HG03521 (cell line): Measurements from ENCODE around the gene MARCHF2.
A peak's percentile ranks its signal among the peaks of the same experiment; 100 is the strongest.

ENCODE experiments used
- ATAC-seq: cut with Tn5 transposase; IDR thresholded peaks from one replicate; pipeline ENCODE4 v1.9.1; 2021; ENCODE audit warnings: mild to moderate bottlenecking, moderate library complexity; ENCODE audit not compliant: unreplicated experiment

Gene MARCHF2

GRCh38 chr19:8473648-8474476 is 60.8 kb downstream of the MARCHF2 start:
- ATAC-seq: no peak

GRCh38 chr19:8475005-8475404 is 61.9 kb downstream of the MARCHF2 start:
- ATAC-seq: no peak

- no peak for ATAC-seq
Measured at GRCh38 chr19:8476524-8476923, 63.4 kb downstream of the MARCHF2 start.

- no peak for ATAC-seq
Measured at GRCh38 chr19:8477889-8478288, 64.8 kb downstream of the MARCHF2 start.

GRCh38 chr19:8478598-8478997 is 65.5 kb downstream of the MARCHF2 start:
- ATAC-seq: no peak

- ATAC-seq: no peak
Measured at GRCh38 chr19:8481201-8481600, 68.1 kb downstream of the MARCHF2 start.

GRCh38 chr19:8481616-8482015 is 68.5 kb downstream of the MARCHF2 start:
- ATAC-seq: no peak

GRCh38 chr19:8482696-8483095 is 69.6 kb downstream of the MARCHF2 start:
- no peak for ATAC-seq

- ATAC-seq: no peak
Measured at GRCh38 chr19:8483165-8483564, 70.1 kb downstream of the MARCHF2 start.

GRCh38 chr19:8484331-8484894 is 71.3 kb downstream of the MARCHF2 start:
- no peak for ATAC-seq

- ATAC-seq: no peak
Measured at GRCh38 chr19:8485561-8486371, 72.7 kb downstream of the MARCHF2 start.

- no peak for ATAC-seq
Measured at GRCh38 chr19:8486661-8487136, 73.6 kb downstream of the MARCHF2 start.

GRCh38 chr19:8487137-8487851 is 74.2 kb downstream of the MARCHF2 start:
- ATAC-seq: peak; percentile 39

GRCh38 chr19:8488365-8488764 is 75.3 kb downstream of the MARCHF2 start:
- no peak for ATAC-seq
